HUDEP-2 (cell line): ENCODE measurements around the gene SOWAHA.
A peak's percentile ranks its signal among the peaks of the same experiment; 100 is the strongest.
"Not testable (repeated sequence)": the region's sequence is repeated elsewhere in the genome, so short reads cannot be mapped to it uniquely, and the experiment has no call there.

Experiments used
- DNase-seq, 76 experiments: peaks; one replicate each; lab custom pipeline; 2025; ENCODE audit not compliant: unreplicated experiment in 76 of 76; lab: John Stamatoyannopoulos, UW

The SOWAHA gene

GRCh38 chr5:132777209-132778069, 35.7 kb upstream of the SOWAHA start, which contains the start of gene SEPTIN8:
TSS of gene SEPTIN8 (minus strand) at chr5:132777239. CDS start at chr5:132777137, 102 bp downstream.
- DNase-seq, result peak in 31 of 76 experiments; percentile 7 to 47 (median 26)

- no peak for DNase-seq
Observed at GRCh38 chr5:132778129-132778528, 35.0 kb upstream of the SOWAHA start.

GRCh38 chr5:132778856-132779255, 34.2 kb upstream of the SOWAHA start:
- DNase-seq, result no peak

DNA sequence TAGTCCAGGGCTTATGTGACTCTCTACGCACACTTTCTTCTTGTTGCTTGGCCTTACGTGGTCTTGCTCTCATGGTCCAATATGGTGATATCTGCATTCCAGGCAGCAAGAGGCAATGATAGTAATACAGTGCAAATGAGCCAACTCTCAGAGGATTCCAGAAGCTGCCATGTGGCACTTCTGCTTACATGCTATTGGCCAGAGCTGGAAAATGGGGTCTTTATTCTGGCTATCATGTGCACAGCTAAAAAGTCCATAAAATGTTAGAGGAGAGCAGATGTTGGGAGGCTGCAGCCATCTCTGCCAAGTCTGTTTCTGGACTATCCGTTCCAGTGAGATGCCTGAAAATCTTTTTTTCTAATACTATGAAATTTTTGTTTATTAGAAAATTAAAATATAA, 33.1 kb upstream of the SOWAHA start:
- no peak for DNase-seq

DNA sequence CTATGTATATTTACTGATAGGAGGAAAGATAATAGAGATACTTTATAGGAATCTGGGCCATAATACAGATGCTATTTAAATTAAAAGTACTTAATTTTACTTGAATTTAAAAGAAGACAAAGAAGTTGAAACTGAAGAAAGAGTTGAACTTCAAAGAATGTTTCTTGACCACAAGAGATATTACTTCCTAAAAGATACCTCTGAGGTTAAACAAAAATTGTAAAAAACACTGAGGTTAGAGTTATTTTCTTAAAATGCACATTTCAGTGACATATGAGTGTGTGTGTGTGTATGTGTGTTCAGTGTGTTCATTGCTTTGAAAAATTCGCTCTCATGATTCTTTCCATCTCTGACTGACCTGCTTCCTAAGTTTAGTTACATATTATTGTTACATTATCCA, 32.5 kb upstream of the SOWAHA start:
- DNase-seq, result no peak

- no peak for DNase-seq
Observed at GRCh38 chr5:132781029-132781428, 32.1 kb upstream of the SOWAHA start.

- no peak for DNase-seq
Observed at GRCh38 chr5:132782101-132782500, 31.0 kb upstream of the SOWAHA start.

GRCh38 chr5:132785365-132785764, 27.7 kb upstream of the SOWAHA start:
- DNase-seq, result no peak

DNA sequence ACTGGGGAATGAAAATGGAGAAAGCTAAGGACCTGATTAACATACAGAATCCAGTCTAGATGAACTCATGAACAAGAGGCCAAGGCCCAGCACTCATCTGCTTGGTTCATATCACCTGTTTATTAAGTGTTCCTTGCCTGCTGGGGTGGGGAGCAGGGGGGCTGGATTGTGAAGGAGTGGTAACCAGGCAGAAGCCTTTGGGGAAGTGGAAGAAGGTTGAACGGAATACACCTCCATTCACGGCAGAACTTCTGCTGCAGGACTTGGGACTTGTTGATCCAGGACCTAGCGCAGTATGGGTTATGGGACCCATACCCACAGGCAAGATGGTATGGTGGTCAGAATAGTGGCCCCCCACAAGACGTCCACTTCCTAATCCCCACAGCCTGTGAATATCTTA, 27.2 kb upstream of the SOWAHA start:
- DNase-seq, result no peak

GRCh38 chr5:132787076-132787475, 26.0 kb upstream of the SOWAHA start:
- DNase-seq, result no peak

DNA sequence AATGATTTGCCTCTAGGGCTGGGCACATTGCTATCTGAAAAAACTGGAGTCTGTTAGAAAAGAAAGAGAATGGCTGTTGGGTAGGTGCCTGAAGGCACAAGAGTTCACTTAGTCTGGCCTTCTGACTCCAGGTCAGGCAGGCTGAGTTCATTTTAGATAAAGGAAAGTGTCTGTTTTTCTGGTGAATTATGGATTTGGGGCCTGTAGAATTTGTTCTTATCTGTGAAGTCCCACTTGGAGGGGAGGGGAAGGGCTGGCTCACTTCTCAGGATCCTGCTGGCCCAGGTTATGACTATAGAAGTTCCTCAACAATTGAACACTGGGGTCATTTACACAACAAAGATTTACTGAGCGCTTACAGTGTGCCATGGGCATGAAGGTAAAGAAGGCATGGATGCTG, 24.6 kb upstream of the SOWAHA start:
- peak in 14 of 76 experiments; percentile 10 to 33 (median 14) for DNase-seq

DNA sequence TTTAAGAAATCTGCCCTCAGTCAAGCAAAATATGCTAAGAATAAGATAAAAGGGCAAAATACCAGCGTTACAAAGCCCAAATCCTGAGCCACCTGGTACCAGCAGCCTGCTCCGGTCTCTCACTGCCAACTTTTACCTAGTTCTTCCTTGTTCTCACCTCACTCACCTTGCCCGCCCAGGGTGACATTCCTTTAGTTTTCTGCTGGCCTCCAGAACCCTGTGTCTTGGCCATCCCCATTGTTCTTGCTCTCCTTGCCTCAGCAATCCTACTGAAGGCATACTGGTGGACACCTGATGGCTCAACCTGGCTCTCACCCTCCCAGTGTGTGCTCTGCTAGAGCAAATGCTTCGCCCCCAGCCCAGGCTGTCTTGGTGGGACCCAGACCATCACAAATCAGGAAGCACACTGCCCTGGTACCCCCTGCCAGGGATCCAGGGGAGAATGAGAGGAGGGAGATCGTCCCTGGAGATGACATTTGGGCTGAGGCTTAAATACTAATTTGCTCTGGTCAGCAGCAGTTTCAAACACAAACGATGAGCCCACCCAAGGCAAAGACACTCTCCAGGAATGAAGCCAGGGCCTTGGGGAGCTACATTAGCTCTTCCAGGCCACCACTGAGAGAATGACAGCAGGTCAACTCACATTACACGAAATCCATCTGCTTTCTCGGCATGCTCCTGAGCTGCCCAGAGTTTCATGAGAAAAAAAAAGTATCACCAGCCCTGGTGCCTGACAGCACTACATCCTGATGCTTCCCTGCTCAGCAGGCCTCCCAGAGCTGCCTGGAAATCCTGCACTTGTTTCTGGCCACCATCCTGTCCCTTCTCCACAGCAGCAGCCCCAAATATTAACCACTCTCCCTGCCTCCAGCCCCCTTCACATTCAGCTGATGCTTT, 23.9 kb upstream of the SOWAHA start:
- DNase-seq, result no peak

DNA sequence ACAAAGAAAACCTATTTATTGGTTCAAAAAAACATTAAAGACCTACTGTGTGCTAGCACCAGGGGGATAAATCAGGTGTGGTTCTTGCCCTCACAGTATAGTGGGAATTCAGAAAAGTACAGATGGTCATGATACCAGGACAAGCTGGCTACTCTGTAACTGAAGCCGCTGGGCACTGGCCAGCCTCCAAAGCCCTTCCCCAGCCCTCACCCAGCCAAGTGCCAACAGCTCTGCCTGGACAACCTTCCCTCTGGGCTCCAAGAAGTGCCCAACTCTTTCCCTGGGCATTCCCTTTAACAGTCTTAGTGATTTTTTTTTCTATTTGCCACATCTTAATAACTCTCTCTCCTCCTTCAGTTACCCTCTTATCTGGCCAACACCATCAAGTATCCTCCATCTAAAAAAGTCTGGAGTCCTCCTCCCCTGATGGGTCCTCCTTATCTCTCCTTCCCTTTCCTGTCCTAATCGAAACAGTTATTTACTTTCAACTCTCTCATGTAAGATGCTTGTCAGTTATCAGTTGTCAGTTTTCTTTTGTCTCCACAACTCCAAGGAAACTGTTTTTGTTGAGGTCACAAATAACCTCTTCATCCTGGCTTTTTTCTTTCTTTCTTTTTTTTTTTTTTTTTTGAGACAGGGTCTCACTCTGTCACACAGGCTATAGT, 22.8 kb upstream of the SOWAHA start:
- peak in 19 of 76 experiments; percentile 2 to 49 (median 19) for DNase-seq

DNA sequence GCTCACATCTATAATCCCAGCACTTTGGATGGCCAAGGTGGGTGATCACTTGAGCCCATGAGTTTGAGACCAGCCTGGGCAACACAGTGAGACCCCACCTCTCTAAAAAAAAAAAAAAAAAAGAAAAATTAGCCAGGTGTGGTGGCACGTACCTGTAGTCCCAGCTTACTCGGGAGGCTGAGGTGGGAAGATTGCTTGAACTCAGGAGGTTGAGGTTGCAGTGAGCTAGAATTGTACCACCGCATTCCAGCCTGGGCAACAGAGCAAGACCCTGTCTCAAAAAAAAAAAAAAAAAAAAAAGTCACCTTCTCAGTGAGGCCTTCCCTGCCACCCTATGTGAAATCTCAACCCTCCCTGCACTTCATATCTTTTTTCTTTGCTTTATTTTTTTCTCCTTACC, 22.1 kb upstream of the SOWAHA start:
- no peak for DNase-seq

DNA sequence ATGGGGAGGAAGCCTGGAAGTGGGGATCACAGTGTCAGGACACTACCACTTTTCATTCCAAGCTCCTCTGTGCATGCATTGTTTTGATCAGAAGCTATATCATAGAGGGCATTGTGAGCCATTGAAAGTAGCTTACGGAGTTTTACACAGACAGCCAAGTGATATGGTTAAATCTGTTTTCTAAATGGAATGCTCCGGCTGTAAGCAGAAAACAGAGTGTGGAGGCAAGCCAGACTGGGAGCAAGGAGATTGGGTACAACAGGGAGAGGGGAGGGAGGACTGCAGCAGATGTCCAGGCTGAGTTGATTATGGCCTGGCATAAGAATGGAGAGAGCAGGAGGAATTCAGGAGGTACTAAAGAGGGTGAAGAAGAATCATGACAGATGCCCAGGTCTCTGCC, 15.5 kb upstream of the SOWAHA start:
- DNase-seq, result no peak

DNA sequence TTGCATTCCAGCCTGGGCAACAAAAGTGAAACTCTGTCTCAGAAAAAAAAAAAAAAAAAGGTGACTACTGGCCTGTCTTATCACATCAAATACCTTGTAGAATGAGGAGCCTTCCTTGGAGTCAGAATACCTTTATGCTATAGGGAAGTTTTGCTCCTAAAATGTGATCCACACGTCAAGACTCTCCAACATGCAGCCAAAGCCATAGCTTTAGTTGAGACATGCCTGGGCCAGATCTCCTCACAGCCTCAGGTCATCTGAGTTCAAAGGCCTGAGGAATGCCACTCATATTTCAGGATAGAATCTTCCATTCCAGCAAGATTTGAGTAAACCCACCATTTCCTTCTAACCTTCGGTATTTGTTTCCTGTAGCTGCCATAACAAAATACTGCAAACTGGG, 13.7 kb upstream of the SOWAHA start:
- no peak for DNase-seq

DNA sequence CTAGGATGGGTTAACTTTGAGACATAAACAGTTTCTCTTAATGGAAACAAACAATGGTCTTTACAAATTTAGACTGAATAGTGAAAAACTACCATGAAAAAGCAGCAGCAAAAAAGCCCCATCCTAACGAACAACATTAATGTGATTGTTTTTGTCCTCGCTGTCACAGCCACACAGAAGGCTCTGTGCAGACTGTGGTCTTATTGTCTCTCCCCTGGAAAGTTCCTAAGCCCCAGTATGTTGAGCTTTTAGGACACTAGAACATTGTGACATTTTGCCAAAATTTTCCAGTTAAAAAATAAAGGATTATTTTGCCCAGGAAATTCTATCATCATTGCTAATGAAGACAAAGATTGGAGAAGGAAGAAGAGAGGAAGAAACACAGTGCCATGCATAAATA, 12.6 kb upstream of the SOWAHA start:
- no peak for DNase-seq

DNA sequence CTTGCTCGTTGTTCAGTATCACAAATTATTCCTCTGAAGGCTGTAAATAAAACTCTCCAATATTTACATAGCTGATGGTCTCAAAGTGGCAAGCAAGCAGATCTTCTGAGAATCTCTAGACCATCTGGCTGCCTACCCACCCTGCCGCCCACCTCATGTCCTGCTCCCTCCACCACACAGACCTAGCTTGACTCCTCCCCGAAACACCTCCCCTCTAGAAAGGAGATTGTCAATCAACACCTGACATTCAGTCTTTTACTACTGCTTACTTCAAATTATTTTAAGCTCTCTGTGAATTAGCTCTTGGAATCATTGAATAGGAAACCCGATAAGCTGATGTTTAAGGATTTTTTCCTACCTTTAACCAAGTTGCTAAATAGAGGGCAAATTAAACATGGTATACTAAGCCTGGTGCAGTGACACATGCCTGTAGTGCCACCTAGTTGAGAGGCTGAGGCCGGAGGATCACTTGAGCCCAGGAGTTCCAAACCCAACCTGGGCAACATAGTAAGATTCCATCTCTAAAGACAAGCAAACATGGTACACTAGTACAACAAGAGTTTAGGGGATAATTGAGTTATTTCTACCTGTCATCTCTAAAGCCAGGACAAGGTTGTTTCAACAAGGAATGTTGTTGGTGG, 10.9 kb upstream of the SOWAHA start:
- DNase-seq, result no peak

- not testable (repeated sequence) for DNase-seq
Observed at GRCh38 chr5:132802685-132803066, 10.4 kb upstream of the SOWAHA start.

DNA sequence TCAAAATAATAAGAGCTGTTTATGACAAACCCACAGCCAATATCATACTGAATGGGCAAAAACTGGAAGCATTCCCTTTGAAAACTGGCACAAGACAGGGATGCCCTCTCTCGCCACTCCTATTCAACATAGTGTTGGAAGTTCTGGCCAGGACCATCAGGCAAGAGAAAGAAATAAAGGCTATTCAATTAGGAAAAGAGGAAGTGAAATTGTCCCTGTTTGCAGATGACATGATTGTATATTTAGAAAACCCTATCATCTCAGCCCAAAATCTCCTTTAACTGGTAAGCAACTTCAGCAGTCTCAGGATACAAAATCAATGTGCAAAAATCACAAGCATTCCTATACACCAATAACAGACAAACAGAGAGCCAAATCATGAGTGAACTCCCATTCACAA, 8.9 kb upstream of the SOWAHA start:
- DNase-seq, result not testable (repeated sequence)

GRCh38 chr5:132805872-132806271, 7.2 kb upstream of the SOWAHA start:
- DNase-seq, result not testable (repeated sequence)
